GM21390 (cell line): Measurements from ENCODE around the gene C3orf22.
"Not testable (repeated sequence)": the region's sequence is repeated elsewhere in the genome, so short reads cannot be mapped to it uniquely, and the experiment has no call there.

Source experiments
- ATAC-seq: cut with Tn5 transposase; IDR thresholded peaks from one replicate; pipeline ENCODE4 v1.9.1; 2021; ENCODE audit not compliant: unreplicated experiment

Gene C3orf22, protein sequence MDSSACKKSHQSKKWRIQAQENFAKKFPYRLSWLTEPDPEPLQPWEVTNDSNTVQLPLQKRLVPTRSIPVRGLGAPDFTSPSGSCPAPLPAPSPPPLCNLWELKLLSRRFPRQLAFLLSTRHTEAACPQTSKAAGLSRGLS

DNA sequence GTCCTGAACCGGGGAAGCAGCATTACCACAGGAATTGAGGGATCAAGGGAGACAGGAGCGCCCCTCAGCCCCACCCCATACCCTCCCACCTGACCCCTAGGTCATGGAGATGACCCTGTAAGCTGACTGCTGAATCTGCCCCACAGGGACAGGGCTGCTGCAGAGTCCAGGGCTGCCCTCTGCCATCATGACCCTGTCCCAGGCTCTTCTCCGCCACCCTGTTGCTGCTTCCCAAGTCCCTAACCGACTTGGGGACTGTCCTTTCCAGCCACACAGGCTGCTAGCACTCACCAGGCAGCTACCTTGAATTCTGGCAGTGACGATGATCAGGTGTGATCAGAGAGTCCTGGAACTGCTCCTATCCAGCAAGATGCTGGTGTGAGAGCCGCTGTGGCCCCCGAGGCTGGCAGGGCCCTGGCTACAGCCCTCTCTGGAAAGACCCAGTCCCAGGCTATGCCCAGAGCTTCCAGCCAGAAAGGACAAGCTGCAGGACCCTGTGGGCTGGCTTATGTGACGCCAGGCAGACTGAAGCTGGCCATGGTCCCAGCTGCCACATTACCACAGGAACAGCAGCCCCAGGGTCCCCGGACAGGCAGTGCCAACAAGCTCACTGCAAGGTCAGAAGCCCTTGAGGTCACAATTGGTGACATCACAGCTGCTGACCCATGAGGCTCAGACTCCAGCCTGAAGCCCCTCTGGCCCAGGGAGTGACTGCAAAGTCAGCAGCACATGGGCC is at the start of gene C3orf22:
C3orf22 (minus strand) TSS at position 597 of the 736 bp plus-strand sequence. CDS start 5,542 bp downstream, outside the sequence.
- ATAC-seq, result no peak

DNA sequence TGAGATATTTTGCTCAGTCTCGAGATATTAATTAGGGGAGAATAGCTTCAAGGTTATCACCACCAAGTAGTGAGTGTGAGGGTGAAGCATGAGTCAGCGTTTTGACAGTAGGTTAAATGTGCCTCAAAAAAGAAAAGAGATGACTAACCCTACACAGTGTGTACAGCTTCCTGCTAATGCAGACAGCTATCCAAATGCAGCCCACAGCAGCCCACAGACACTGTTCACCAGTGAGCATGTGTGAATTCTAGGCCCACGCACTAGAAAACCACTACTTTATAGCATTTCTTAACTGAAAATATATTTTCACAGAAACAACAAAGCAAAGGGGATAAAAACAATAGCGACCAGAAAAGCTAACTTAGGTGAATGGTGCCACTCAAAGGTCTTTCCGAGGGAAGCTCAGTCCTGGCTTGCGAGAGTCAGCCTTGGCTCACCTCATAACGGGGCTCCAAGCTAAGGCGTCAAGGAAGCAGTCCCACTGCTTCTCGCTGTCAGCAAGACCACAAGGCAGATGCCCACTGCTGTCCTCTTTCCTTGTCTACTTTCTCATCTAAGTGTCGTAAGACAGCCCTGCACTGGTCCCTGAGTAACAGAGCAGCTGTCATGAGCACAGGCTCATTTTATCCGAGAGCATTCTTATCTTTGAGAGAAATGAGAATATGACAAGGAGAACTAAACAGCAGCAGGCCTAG is 48.6 kb upstream of the C3orf22 start:
- ATAC-seq, result no peak

DNA sequence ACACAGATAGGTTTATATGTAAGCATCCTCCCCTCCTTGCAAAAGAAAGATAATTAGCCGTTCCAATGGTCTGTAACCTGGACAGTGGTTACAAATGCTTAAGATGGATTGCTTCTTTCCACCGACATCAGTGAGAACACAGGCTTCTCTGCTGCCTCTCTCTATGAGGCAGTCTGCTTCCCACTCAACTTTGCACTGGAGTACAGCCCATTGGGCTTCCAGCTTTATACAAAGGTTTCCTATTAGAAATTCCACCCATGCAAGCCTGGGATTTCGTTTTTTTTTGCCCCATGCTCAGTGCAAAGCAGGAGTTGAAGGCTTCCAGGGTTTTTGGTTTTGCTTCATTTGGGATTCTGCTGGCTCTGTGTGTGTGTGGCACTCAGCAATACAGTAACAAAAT is 47.3 kb upstream of the C3orf22 start:
- no peak for ATAC-seq

DNA sequence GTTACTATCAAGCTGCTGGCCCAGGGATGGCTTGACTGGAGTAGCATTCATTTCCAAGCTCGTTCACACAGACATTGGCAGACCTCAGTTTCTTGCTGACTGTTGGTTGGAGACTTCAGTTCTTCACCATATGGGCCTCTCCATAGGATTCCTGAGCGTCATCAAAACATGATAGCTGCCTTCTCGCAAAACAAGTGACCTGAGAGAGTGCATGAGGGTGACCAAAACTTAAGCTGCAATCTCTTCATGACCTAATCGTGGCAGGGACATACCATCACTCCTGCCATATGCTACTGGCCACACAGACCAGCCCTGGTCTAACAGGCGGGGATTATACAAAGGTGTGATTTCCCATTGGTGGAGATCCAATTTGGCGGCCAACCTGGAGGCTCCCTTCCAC is 46.0 kb upstream of the C3orf22 start:
- ATAC-seq, result no peak

DNA sequence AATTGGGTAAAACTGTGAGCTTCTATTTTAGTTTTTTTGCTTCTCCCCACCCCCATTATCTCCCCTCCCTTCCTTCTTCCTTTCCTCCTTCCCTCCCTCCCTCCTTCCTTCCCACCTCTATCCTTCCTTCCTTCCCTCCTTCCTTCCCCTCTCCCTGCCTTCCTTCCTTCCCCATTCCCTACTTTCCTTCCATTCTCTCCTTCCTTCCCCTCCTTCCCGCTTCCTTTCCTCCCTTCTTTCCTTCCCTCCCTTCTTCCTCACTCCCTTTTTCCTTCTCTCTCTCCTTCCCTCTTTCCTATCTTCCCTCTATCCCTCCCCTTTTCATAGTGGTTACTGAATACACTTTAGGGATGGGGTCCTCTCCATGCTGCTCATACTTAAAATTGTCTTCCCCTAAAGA is 40.4 kb upstream of the C3orf22 start:
- no peak for ATAC-seq

DNA sequence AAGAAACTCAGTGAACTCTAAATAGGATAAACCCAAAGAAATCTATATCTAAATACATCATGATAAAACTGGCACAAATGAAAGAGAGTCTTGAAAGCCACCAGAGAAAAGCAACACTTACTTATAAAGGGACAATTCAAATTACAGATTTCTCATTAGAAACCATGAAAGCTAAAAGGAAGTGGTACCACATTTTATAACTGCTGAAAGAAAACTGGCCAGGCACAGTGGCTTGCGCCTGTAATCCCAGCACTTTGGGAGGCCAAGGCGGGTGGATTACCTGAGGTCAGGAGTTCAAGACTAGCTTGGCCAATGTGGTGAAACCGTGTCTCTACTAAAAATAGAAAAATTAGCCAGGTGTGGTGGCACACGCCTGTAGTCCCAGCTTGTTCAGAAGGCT is 36.7 kb upstream of the C3orf22 start:
- ATAC-seq, result not testable (repeated sequence)

DNA sequence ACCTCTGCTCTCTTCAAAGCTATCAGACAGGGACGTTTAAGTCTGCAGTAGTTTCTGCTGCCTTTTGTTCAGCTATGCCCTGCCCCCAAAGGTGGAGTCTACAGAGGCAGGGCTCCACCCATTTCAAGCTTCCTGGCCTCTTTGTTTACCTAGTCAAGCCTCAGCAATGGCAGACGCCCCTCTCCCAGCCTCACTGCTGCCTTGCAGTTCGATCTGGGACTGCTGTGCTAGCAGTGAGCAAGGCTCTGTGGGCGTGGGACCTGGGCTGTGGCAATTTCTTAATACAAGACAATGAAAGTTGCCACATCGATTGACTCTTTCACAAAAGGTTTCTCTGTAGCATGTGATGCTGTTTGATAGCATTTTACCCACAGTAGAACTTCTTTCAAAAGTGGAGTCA is 32.8 kb upstream of the C3orf22 start:
- ATAC-seq, result not testable (repeated sequence)

DNA sequence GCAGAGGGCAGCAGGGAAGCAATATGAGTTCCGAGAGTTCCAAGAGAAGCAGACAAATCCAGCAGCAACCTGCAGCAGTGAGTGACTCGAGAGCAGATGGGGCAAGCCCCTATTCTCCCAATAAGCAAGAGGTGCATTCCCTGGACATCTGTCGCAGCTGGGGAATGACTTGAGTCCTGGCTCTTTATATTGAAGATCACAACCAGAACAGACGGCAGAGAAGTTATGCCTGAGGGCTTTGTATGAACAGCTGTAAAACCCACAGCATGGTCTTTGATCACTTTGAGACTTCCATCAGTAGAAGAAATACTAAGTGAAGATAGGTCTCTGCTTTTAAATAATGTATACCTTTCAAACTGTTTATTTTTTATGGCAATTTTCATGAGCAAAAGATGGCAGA is 23.6 kb upstream of the C3orf22 start:
- ATAC-seq, result no peak

DNA sequence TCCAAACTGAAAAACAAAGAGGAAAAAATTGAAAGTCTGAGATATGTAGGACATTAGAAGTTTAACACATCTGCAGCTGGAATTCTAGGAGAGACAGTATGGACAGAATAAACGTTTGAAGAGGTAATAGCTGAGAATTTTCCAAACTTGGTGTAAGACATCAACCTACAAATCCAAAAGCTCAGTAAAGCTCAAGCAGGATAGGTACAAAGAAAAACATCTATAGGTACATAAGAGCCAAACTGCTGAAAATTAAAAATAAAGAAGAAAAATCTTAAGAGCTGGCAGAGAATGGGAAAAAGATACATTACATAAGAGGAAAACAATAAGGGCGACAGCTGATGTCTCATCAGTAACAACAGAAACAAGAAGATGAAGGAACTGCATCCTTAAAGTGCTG is 22.8 kb upstream of the C3orf22 start:
- no peak for ATAC-seq

DNA sequence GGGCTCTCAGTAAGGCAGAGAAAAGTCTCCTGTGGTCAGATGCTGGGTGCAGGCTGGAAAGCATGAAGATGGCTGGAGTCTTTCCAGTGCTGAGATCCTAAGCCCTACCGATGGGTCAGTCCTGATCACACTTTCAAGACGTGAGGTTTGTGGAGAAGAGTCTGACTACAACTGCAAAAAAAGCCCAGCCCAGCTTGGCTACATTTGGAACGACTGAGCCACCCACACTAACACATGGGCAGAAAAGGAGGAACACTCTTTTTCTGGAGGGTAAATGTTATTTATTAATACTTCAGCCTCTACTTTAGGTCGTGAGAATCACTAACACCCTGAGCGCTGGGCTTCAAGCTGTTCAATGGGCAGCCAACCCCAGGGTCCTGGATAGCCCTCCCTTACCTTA is 22.0 kb upstream of the C3orf22 start:
- ATAC-seq, result no peak

DNA sequence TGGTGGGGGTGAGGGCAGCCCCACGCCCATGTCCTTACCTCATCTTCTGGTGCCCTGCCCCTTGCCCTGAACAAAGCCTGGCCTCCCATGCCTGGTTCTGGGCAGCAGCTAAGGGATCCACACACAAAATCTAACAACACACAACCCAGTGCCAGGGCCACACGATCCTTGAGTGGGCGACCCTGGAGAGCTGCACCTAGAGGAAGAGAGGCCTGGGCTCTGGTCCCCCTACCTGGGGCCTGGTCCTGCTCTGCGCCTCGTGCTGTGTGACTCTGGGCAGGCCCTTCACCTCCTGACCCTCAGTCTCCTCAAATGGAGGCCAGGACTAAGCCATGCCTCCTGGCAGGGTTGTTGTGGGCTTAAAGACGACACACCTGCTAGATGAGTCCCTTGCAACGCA is 20.0 kb upstream of the C3orf22 start:
- ATAC-seq, result no peak

DNA sequence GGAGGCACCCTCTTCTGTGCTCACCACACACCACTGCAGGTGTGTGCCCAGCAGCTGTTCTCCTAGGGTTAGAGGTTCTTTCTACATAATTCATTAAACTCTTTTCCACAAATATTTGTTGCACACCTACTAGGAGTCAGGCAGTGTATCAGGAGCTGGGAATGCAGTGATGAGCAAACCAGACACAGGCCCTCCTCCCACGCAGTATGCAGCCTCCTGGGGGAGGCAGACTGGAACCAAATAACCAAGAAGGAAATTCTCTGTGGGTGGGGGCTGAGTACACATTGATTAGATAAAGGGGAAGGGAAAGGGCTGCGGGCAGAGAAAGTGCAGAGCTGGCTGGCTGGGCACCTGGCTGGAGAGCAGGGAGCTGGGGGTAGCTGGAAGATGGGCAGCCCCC is 18.5 kb upstream of the C3orf22 start:
- ATAC-seq, result no peak

DNA sequence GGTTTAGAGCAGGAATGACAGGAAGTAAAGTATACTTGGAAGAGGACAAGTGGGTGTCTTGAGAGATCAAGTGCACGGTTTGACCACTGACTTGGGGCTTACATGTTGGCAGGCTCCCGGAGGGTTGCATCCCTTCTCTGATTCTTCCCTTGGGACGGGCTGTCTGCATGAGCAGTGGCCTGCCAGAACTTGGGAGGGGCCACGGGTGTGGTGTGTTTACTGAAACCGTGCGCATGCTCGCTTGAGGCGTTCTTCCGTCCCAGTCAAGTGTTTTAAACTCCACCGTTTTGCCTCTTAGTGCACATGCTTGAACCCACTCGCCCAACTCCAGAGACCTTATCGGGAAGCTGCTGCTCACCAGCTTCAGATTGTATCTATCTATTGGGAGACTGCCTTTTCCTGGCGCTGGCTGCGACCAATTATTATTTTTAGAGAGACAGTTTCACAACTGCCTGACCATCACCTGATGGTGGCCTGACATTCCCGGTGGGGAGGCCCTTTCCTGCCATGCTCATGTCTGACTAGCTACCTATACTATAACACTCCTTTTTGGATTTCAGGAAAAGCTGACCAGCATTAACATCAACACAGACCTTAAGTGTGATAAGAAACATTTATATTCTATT is 14.9 kb upstream of the C3orf22 start:
- no peak for ATAC-seq

DNA sequence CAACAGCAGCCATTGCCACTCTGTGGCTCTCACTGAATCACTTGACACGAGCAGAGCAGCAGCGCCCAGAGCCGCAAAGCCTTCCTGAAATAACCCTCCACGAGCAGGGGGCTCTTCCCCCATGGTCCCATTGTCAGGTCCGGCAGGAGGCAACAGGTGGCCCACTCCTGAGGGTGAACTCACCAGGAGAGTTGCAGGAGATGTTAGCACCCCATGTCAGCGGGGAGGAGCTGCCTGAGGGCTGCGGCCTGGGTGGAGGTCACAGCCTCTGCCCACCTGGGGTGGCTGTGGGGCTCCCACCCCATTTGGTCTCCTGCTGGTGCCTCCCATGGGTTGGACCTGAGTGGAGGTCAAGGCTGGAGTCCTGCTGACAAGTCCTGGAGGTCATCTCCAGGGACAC is 12.3 kb upstream of the C3orf22 start:
- no peak for ATAC-seq

DNA sequence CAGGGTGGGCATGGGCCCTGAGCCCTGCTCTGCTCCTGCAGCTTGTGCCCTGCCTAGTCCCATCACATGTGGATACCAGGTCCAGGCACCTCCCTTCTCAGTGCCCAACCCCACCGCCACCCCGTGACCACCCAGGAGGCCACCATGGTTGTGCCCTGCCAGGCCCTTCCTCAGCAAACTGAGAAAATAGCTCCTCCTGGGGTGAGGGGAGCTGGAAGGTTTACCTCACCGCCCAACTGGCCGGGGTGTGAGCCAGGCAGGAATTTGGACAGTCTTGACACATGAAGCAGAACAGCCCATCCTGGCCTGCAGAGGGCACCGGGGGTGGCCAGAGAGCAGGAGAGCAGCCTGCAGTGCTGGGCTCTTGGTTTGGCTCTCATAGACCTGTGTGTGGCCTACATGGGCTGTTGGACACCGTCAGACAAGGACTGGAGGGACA is 11.4 kb upstream of the C3orf22 start:
- ATAC-seq, result no peak

DNA sequence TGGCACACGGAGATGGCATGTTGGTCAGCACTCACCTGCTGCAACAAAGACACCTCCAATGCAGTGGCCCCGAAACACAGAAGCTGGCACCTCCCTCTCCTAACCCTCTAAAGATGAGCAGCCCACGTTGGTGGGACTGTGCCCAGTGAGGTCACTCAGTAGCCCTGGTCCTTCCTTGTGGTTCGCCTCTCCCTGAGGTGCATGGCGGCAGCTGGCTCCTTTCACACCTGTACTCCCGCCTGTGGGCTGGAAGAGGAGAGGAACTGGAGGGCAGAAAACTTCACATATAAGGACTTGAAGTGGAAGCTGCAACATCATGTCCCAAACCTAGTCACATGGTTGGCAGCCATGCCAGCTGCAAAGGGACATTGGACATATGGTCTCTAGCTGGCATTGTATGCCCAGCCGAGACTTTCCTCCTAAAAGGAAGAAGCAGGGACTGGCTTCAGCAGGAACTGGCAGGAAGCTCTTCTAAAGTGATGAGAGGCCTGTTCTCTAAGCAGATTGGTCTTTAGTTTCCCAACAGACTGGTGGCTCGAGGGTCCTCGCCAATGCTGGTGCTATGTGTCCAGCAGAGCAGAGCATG is 10.8 kb upstream of the C3orf22 start:
- no peak for ATAC-seq

DNA sequence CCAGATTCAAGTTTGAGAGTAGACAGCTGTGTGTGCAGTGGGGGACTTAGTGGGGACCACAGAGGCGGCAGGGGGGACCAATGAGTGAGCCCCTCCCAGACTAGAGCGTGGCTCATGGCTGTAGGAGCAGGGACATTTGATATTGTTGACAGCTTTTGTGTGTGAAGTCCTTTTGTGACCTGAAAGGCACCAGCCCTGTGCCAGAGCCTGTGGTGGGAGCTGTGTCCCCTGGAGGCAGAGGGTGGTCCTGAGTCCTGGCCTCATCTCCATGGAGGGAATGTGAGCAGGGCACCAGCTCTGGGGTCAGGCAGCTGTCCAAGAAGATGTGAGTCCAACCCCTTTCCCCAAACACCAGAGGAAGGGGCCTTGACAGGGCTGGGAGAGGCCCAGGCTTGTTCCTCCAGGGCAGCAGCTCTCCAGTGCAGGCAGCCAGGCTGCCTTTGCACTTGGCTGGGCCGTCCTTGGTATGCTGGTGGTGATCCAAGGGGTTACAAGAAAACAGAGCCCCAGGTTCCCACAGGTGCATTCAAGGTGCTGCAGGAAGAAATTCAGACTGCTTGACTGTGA is 10.1 kb upstream of the C3orf22 start:
- no peak for ATAC-seq

DNA sequence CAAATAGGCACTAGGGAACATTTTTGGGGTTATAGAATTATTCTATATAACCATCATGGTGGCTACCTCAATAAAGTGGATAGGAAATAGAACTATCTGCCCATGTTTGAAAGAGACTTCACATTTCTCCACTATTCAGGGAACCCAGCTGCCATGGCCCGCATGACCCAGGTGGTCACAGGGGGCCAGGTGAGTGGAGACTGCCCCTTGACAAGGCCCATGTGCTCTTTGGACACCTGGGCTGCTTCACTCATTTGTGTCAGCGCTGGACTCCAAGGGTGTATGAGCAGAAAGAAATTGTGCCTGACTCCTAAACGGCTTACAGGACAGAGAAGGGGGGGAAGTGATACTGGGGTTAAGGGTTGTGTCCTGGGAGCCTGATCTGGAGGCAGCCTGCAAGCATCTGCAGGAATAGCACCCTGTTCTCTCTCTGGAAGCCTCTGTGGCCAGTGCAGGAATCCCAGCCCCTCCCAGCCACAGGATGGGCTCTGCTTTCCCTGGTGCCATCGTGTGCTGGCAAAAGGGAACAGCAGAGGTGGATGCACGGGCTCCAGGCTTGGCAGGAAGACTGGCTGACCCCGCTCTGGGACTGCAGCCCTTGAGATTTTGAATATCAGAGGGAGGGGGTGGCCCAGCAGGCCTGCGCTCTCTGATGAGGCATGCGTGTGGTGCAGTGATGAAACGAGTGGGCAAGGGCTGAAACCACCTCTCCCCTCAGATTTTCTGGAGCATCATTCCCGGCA is 9.1 kb upstream of the C3orf22 start:
- ATAC-seq, result no peak

DNA sequence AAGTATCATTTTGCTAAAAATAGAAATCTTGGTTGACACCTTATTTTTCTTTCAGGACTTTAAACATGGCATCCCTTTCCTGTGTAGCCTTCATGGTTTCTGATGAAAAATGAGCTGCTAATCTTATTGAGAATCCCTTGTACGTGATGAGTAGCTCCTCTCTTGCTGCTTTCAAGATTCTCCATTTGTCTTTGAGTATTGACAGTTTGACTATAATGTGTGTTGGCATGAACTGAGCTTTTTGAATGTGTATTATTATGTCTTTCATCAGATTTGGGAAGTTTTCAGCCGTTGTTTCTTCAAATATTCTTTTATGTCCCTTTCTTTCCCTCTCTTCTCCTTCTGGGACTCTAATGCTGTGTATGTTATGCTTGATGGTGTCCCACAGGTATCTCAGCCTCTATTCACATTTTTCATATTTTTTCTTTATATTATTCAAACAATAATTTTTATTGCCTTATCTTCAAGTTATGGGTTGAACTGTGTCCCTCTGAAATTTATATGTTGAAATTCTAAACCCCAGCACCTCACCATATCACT is 4.1 kb upstream of the C3orf22 start:
- ATAC-seq, result no peak

DNA sequence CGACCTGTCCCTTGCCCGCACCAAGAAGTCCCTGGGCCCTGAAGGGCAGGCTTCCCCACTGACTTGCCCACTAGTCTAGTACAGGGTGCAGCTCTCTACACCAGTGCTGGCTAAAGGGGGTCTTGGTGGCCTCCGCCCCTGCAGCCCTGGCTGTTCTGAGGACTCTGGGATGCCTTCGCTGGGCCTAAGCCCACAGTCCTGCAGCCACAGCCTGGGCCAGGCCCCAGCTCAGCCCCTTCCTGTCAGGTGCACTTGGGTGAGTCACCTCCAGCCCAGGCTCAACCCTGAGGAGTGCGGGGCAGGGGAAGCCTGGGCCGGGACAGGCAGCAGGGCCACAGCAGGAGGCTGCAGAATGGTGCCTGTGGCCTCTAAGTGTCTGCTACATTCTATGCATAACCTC is 971 bp downstream of the C3orf22 start:
- ATAC-seq, result no peak
